Spleen (tissue), 11 donors: ENCODE measurements around the gene MRPS34. TPM values are rescaled to one million over a fixed set of nuclear protein-coding genes. Genes with fewer than 3 reads are reported as not detected.
A peak's percentile ranks its signal among the peaks of the same experiment; 100 is the strongest.

Experiments used
- DNase-seq: peaks from one replicate; pipeline ENCODE4 v3.0.0-alpha.2; 2020
- H3K27ac ChIP-seq, 8 donors: fragments of 200-600 bp; sonication (generic) in 7 of 8; 1 replicate in 4 of 8; 2 replicates in 4 of 8; pipeline versions ENCODE4 v1.5.0 to v1.8.0; 2016 to 2021; ENCODE audit warnings: inconsistent platforms in 4 of 8, mild to moderate bottlenecking in 4 of 8, moderate library complexity in 1 of 8
- H3K27me3 ChIP-seq, 7 donors: fragments of 200-600 bp; sonication (generic) in 6 of 7; replicated peaks in 1 of 7; 1 replicate in 4 of 7; 2 replicates in 3 of 7; pipeline versions ENCODE4 v1.5.0 to v1.8.0; 2016 to 2021; ENCODE audit warnings: inconsistent platforms in 3 of 7, mild to moderate bottlenecking in 1 of 7
- H3K36me3 ChIP-seq, 6 donors: fragments of 200-600 bp; sonication (generic) in 5 of 6; 1 replicate in 4 of 6; 2 replicates in 2 of 6; pipeline versions ENCODE4 v1.5.0 to v1.8.0; 2016 to 2021; ENCODE audit warnings: inconsistent platforms in 2 of 6
- H3K4me1 ChIP-seq, 6 donors: fragments of 200-600 bp; sonication (generic) in 5 of 6; 1 replicate in 3 of 6; 2 replicates in 3 of 6; pipeline versions ENCODE4 v1.5.0 to v1.8.0; 2016 to 2021; ENCODE audit warnings: inconsistent platforms in 3 of 6
- H3K4me3 ChIP-seq, 8 donors: fragments of 200-600 bp; sonication (generic) in 7 of 8; 1 replicate in 4 of 8; 2 replicates in 4 of 8; pipeline versions ENCODE4 v1.5.0 to v1.8.0; 2016 to 2021; ENCODE audit warnings: inconsistent platforms in 4 of 8, mild to moderate bottlenecking in 4 of 8, moderate library complexity in 2 of 8
- H3K9me3 ChIP-seq, 8 donors: fragments of 200-600 bp; sonication (generic) in 7 of 8; 1 replicate in 4 of 8; 2 replicates in 4 of 8; pipeline versions ENCODE4 v1.5.0 to v1.8.0; 2016 to 2021; ENCODE audit warnings: inconsistent platforms in 4 of 8
- CTCF ChIP-seq, 11 experiments: fragments of 200-600 bp in 7 of 11; fragments of 450-650 bp in 4 of 11; sonication (generic) in 4 of 11; IDR thresholded peaks in 8 of 11; conservative IDR thresholded peaks in 3 of 11; 1 replicate in 7 of 11; 2 replicates in 4 of 11; pipeline versions ENCODE4 v1.4.0 to v1.8.0; 2016 to 2021; ENCODE audit warnings: antibody characterized with exemption in 11 of 11, inconsistent platforms in 4 of 11, mild to moderate bottlenecking in 1 of 11
- POLR2A ChIP-seq, 3 donors: fragments of 450-650 bp; IDR thresholded peaks; one replicate each; pipeline ENCODE4 v1.5.1; 2017; ENCODE audit warnings: antibody characterized with exemption in 3 of 3, mild to moderate bottlenecking in 1 of 3
- POLR2AphosphoS5 ChIP-seq, 3 donors: sonication (generic); formaldehyde crosslinking; IDR thresholded peaks; one replicate each; pipeline ENCODE4 v1.5.1; 2017; ENCODE audit warnings: antibody characterized with exemption in 3 of 3
- WGBS, 5 donors: extraction: QIAGEN DNeasy Blood & Tissue Kit in 3 of 5; methylation state at CpG; one replicate each; pipeline versions ENCODE4 v1.1.5 to v1.1.7; 2013 to 2018; 5-methylcytosine and 5-hydroxymethylcytosine counted together
- intact Hi-C: fragments of 100-400 bp; cut with DNase I; formaldehyde crosslinking; loops from one replicate; pipeline ENCODE4 v1.15.0; 2023; ENCODE audit warnings: low total_unique reads
- polyA plus RNA-seq, 3 donors: library from polyadenylated mRNA; stranded (reverse); fragments of 200-250 nt; gene quantifications; one replicate each; pipeline ENCODE4 v1.2.1, GENCODE V29; 2013
- total RNA-seq, 7 donors: library from RNA; depleted of rRNA in 3 of 7; stranded (reverse); fragments of >200 nt in 3 of 7; fragmentation: NEBNext Ultra II Directional in 4 of 7; extraction: Animal tissue kit (Norgen Biotek cat#: 25700) in 4 of 7; gene quantifications; one replicate each; pipeline versions ENCODE4 v1.1.0 to v1.2.1, GENCODE V29; 2016 to 2021
- donor health status: healthy with polysubstance abuse.
- donor health status: DM: no; HTN: no; CAD: no; lungs with moderate emphysema.
- donor health status: DM: no; HTN: no; CAD: no.
- donor health status: Bipolar disorder and iron deficiency.
- donor health status: healthy.
- donor health status: DM: no; HTN: no; CAD: no.
- donor health status: DM: yes; HTN: yes; CAD: no.

Gene MRPS34
- total and polyA plus RNA-seq, 10 donors, result 49.9 to 157 (median 63.8) TPM

DNA sequence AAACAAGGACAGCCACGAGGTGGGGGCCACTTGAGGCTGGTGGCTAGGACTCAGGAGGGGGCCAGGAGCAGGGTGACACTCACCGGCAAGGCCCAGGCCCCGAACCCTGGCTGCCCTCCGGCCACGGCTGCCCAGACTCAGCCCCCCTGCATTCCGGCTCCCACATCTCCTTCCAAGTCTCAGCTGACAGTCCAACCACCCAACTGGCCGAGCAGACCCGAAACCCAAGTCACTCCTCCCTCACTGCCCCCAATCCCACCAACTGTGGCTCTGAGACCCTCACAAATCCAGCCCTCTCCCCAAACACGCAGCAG, 44.3 kb upstream of the MRPS34 start:
- intact Hi-C loops, result no loop called here
- peak; percentile 64 for DNase-seq
- Histone ChIP-seq H3K4me3 (no peak overlapping the region), H3K27me3 (no peaks in the 10 kb centered on the region), H3K4me1 (peaks cover 0 to 11% (median 0%) of the 10 kb centered on the region in 6 donors), H3K36me3 (peaks cover 0 to 98% (median 72%) of the 10 kb centered on the region in 6 donors), H3K9me3 (no peaks in the 10 kb centered on the region), H3K27ac (no peak overlapping the region)
- TF ChIP-seq POLR2AphosphoS5 (IDR thresholded peaks at IDR 0.05), result no peak
- TF ChIP-seq POLR2A (IDR thresholded peaks at IDR 0.05), result no peak
- TF ChIP-seq CTCF (IDR thresholded peaks at IDR 0.05 in 8 of 11, conservative IDR thresholded peaks at IDR 0.05 in 3 of 11), result no peak
- 93 to 94% (median 94%) methylated on average over 7 to 9 of the region's 9 CpGs for WGBS, 5 donors

- Histone ChIP-seq H3K4me3 (no peak overlapping the region), H3K4me1 (peaks cover 0 to 8% (median 0%) of the 10 kb centered on the region in 6 donors), H3K27me3 (no peaks in the 10 kb centered on the region), H3K36me3 (peaks cover 0 to 98% (median 66%) of the 10 kb centered on the region in 6 donors), H3K9me3 (no peaks in the 10 kb centered on the region), H3K27ac (no peak overlapping the region)
- peak; percentile 64 for DNase-seq
- intact Hi-C loops, result no loop called here
- TF ChIP-seq POLR2AphosphoS5 (IDR thresholded peaks at IDR 0.05) (peak in 1 of 3 donors; percentile 33), POLR2A (IDR thresholded peaks at IDR 0.05) (no peak)
- 93 to 97% (median 95%) methylated on average over 36 to 40 of the region's 40 CpGs for WGBS, 5 donors
Measured at GRCh38 chr16:1816396-1817275, 43.7 kb upstream of the MRPS34 start.

DNA sequence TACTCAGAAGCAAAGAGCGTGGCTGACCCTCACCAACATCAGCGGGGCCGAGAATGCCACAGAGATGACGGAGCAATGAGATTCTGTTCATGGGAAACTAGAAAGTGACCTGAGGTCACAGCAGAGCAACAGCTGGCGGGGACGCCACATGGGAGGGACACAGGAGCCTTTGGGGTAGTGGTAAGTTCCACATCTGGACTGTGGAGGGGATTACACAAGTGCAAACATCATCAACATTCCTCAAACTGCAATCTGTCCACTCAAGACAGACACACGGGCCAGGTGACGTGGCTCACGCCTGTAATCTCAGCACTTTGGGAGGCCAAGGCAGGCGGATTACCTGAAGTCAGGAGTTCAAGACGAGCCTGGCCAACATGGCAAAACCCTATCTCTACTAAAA, 42.5 kb upstream of the MRPS34 start:
- WGBS, 5 donors, result 90 to 96% (median 94%) methylated on average over 11 of the region's 11 CpGs
- TF ChIP-seq POLR2A (IDR thresholded peaks at IDR 0.05), result no peak
- intact Hi-C loops, result no loop called here

GRCh38 chr16:1812732-1813163, 39.8 kb upstream of the MRPS34 start:
- 32 to 50% (median 36%) methylated on average over 17 of the region's 17 CpGs for WGBS, 5 donors
- no peak overlapping the region for H3K4me3 ChIP-seq
- intact Hi-C loops, result no loop called here
- peaks cover 0 to 8% (median 0%) of the 10 kb centered on the region in 6 donors for H3K4me1 ChIP-seq
- H3K27ac ChIP-seq, result no peak overlapping the region
- peaks cover 5 to 98% (median 57%) of the 10 kb centered on the region in 6 donors for H3K36me3 ChIP-seq
- H3K9me3 ChIP-seq, result no peaks in the 10 kb centered on the region
- no peaks in the 10 kb centered on the region for H3K27me3 ChIP-seq
- peak in 6 of 11 experiments; percentile 20 to 41 (median 34) for TF ChIP-seq CTCF (IDR thresholded peaks at IDR 0.05 in 8 of 11, conservative IDR thresholded peaks at IDR 0.05 in 3 of 11)
- peak in 2 of 3 donors; percentile 51 to 69 for TF ChIP-seq POLR2AphosphoS5 (IDR thresholded peaks at IDR 0.05)
- TF ChIP-seq POLR2A (IDR thresholded peaks at IDR 0.05), result no peak
- DNase-seq, result peak; percentile 81

More for the DNA sequence above, 42.5 kb upstream of the MRPS34 start:
- H3K4me1 ChIP-seq, result peaks cover 0 to 8% (median 0%) of the 10 kb centered on the region in 6 donors
- peaks cover 0 to 98% (median 59%) of the 10 kb centered on the region in 6 donors for H3K36me3 ChIP-seq
- H3K27ac ChIP-seq, result no peak overlapping the region
- no peak overlapping the region for H3K4me3 ChIP-seq
- H3K27me3 ChIP-seq, result no peaks in the 10 kb centered on the region
- no peaks in the 10 kb centered on the region for H3K9me3 ChIP-seq
- DNase-seq, result peak; percentile 37

DNA sequence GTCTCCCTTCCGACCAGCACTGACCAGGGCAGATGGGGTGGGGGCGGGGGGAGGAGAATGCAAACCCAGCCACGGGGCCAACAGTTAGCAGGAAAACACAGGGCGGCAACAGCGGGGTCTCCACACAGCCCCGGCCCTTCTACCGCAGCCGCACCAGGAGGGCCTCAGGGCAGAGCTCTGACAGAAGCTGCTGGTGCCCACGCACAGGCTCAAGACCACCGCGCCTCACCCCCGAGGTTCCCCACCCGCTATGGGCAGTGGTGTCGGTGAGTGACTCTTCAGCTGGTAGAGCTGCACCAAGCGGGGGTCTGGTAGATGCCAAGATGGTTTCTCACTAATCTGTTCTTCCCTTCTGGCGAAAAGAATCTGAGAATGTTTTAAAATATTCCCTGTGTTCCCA, 37.6 kb upstream of the MRPS34 start:
- 94 to 100% (median 97%) methylated on average over 11 to 16 of the region's 16 CpGs for WGBS, 5 donors
- TF ChIP-seq CTCF (IDR thresholded peaks at IDR 0.05 in 8 of 11, conservative IDR thresholded peaks at IDR 0.05 in 3 of 11) (no peak), POLR2AphosphoS5 (IDR thresholded peaks at IDR 0.05) (no peak), POLR2A (IDR thresholded peaks at IDR 0.05) (no peak)
- Histone ChIP-seq H3K27me3 (no peaks in the 10 kb centered on the region), H3K27ac (no peak overlapping the region), H3K36me3 (peaks cover 5 to 98% (median 53%) of the 10 kb centered on the region in 6 donors), H3K4me3 (no peak overlapping the region), H3K9me3 (peaks cover 0 to 6% (median 0%) of the 10 kb centered on the region in 8 donors), H3K4me1 (peaks cover 0 to 8% (median 0%) of the 10 kb centered on the region in 6 donors)
- intact Hi-C loops, result no loop called here
- DNase-seq, result no peak
